Spleen (tissue), 7 donors: Measurements from ENCODE around the gene KDM5B.

ENCODE experiments used
- POLR2A ChIP-seq, 3 donors: fragments of 450-650 bp; IDR thresholded peaks; one replicate each; pipeline ENCODE4 v1.5.1; 2017; ENCODE audit warnings: antibody characterized with exemption in 3 of 3, mild to moderate bottlenecking in 1 of 3
- POLR2AphosphoS5 ChIP-seq, 3 donors: sonication (generic); formaldehyde crosslinking; IDR thresholded peaks; one replicate each; pipeline ENCODE4 v1.5.1; 2017; ENCODE audit warnings: antibody characterized with exemption in 3 of 3
- TF ChIP-seq, protein P1 (sequence below), 11 experiments: fragments of 200-600 bp in 7 of 11; fragments of 450-650 bp in 4 of 11; sonication (generic) in 4 of 11; IDR thresholded peaks in 8 of 11; conservative IDR thresholded peaks in 3 of 11; 1 replicate in 7 of 11; 2 replicates in 4 of 11; pipeline versions ENCODE4 v1.4.0 to v1.8.0; 2016 to 2021; ENCODE audit warnings: antibody characterized with exemption in 11 of 11, inconsistent platforms in 4 of 11, mild to moderate bottlenecking in 1 of 11
- donor health status: DM: no; HTN: no; CAD: no; lungs with moderate emphysema.
- donor health status: DM: no; HTN: no; CAD: no.
- donor health status: DM: no; HTN: no; CAD: no.

DNA sequence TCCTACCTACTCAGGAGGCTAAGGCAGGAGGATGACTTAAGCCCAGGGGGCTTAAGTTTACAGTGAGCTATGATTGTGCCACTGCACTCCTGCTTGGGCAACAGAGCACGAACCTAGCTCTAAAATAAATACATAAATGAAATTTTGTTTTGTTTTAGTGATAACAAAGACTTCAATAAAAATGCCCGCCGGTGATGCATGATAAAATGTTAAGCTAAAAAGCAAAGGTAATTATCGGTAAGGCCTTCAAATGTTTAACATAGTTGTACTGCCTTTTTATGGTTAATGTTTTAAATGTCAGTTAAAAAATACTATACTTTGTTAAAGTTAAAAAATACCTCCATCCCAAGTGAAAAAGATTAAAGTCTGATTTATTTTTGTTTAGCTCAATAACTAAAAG, 27.0 kb downstream of the KDM5B start:
- TF ChIP-seq, protein P1, sequence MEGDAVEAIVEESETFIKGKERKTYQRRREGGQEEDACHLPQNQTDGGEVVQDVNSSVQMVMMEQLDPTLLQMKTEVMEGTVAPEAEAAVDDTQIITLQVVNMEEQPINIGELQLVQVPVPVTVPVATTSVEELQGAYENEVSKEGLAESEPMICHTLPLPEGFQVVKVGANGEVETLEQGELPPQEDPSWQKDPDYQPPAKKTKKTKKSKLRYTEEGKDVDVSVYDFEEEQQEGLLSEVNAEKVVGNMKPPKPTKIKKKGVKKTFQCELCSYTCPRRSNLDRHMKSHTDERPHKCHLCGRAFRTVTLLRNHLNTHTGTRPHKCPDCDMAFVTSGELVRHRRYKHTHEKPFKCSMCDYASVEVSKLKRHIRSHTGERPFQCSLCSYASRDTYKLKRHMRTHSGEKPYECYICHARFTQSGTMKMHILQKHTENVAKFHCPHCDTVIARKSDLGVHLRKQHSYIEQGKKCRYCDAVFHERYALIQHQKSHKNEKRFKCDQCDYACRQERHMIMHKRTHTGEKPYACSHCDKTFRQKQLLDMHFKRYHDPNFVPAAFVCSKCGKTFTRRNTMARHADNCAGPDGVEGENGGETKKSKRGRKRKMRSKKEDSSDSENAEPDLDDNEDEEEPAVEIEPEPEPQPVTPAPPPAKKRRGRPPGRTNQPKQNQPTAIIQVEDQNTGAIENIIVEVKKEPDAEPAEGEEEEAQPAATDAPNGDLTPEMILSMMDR (IDR thresholded peaks at IDR 0.05 in 8 of 11, conservative IDR thresholded peaks at IDR 0.05 in 3 of 11): no peak
- no peak for TF ChIP-seq POLR2AphosphoS5 (IDR thresholded peaks at IDR 0.05)
- no peak for TF ChIP-seq POLR2A (IDR thresholded peaks at IDR 0.05)
